Measurements from ENCODE around the gene EIF3C. TPM values are rescaled to one million over a fixed set of nuclear protein-coding genes. Genes with fewer than 3 reads are reported as not detected.
"Not testable (repeated sequence)": the region's sequence is repeated elsewhere in the genome, so short reads cannot be mapped to it uniquely, and the experiment has no call there.

The EIF3C gene
- total and polyA plus RNA-seq, 4 experiments from 2014 or later = 180 to 355 (median 290) TPM

DNA sequence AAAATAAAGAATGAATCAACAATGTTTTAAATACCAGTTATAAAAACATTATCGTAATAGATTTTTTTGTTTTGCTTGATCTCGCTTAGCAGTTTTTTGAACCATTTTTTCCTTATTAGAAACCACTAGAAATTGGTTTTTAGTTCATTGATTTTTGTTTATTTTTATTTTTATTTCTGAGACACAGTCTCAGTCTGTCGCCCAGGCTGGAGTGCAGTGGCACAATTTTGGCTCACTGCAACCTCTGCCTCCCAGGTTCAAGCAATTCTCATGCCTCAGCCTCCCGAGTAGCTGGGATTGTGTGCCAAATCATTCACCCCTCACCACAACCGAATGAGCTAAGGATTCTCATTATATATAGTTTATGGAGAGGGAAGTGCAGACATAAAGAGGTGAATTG, 40.2 kb downstream of the EIF3C start, which contains the start of gene NPIPB9:
Gene NPIPB9 (plus strand): TSS at position 301 of the 400 bp plus-strand sequence.
- POLR2A ChIA-PET (ENCODE audit: partially characterized antibody); H3K27me3 Mint-ChIP-seq; H3K27ac ChIP-seq (ENCODE audit: low read depth, low read length); DNase-seq; H3K9me3 ChIP-seq (ENCODE audit: control insufficient read depth in 1 of 2, low read length in 2 of 2); H3K4me1 ChIP-seq (ENCODE audit: insufficient read depth, low read length); H3K36me3 ChIP-seq (ENCODE audit: insufficient read depth, low read length); H3K4me1 Mint-ChIP-seq; CTCF ChIA-PET (ENCODE audit: partially characterized antibody); H3K27me3 ChIP-seq (ENCODE audit: insufficient read depth, low read length); H3K9me3 Mint-ChIP-seq; intact Hi-C loops (cut with micrococcal nuclease); H3K36me3 Mint-ChIP-seq; H3K4me3 ChIP-seq (ENCODE audit: low read length in 2 of 2); H3K27ac Mint-ChIP-seq; H3K4me3 Mint-ChIP-seq: not testable (repeated sequence)

DNA sequence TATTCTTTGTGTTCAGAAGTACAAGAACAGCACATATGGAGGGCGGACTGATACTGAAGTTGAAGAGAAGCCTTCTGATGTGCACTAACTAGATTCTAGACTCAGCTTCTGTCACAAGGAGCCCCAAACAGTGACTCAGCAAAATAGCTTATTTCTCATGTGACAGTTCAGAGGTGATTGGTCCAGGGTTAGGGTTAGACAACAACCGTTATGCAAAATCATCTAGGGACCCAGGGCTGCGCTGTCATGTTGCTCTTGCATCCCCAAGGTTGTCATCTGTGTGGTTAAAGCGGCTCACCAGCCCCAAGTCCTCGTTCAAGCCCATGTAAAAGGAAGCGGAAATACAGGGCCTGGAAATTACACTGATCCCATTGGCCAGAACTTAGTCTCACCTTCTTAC, 70.4 kb downstream of the EIF3C start:
- H3K4me3 ChIP-seq (ENCODE audit: low read length in 2 of 2); H3K36me3 ChIP-seq (ENCODE audit: insufficient read depth, low read length); CTCF ChIA-PET (ENCODE audit: partially characterized antibody); intact Hi-C loops (cut with micrococcal nuclease); H3K9me3 Mint-ChIP-seq; H3K4me3 Mint-ChIP-seq; H3K4me1 Mint-ChIP-seq; DNase-seq; H3K36me3 Mint-ChIP-seq; H3K27me3 ChIP-seq (ENCODE audit: insufficient read depth, low read length); H3K9me3 ChIP-seq (ENCODE audit: control insufficient read depth in 1 of 2, low read length in 2 of 2); H3K27ac Mint-ChIP-seq; POLR2A ChIA-PET (ENCODE audit: partially characterized antibody); H3K4me1 ChIP-seq (ENCODE audit: insufficient read depth, low read length); H3K27ac ChIP-seq (ENCODE audit: low read depth, low read length); H3K27me3 Mint-ChIP-seq: not testable (repeated sequence)

DNA sequence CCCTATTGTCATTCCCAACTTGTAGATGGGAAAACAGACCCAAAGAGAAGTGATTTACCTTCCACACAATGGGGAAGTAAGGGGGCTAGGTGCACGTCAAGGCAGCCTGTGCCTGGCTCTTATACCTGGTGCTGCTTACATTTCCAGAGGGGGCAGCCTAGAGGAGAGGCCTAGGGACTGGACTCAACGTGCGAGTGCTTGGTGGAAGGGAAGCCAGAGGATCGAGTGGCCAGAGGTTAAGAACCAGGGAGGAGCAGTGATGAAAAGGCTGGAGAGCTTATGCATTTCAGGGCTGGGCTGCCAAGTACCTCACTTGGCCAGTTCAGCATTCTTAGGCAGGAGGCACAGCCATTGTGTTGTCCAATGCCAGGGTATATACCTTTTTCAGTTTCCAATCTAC, 71.1 kb downstream of the EIF3C start:
- H3K36me3 Mint-ChIP-seq; H3K36me3 ChIP-seq (ENCODE audit: insufficient read depth, low read length); H3K4me3 ChIP-seq (ENCODE audit: low read length in 2 of 2); H3K27ac Mint-ChIP-seq; POLR2A ChIA-PET (ENCODE audit: partially characterized antibody); H3K4me1 Mint-ChIP-seq; H3K9me3 ChIP-seq (ENCODE audit: control insufficient read depth in 1 of 2, low read length in 2 of 2); H3K27ac ChIP-seq (ENCODE audit: low read depth, low read length); DNase-seq; H3K4me1 ChIP-seq (ENCODE audit: insufficient read depth, low read length); H3K4me3 Mint-ChIP-seq; H3K9me3 Mint-ChIP-seq; H3K27me3 ChIP-seq (ENCODE audit: insufficient read depth, low read length); CTCF ChIA-PET (ENCODE audit: partially characterized antibody); intact Hi-C loops (cut with micrococcal nuclease); H3K27me3 Mint-ChIP-seq: not testable (repeated sequence)

Small RNA genes lying within 50 kb of the gene (microRNA-seq; reads per million reads assigned to microRNA genes)
- gene MIR6862-2 (ENCODE audit: borderline microRNAs expressed, borderline number of aligned reads, borderline replicate concordance) = not detected

Other genes starting within 250 kb of the EIF3C start
- gene NPIPB7, start 239.1 kb upstream of the EIF3C start, total RNA-seq = 1 to 10 TPM in 1 of 2 experiments, under 1 TPM in 1; 0.72 to 1.1 TPM
- gene NPIPB7, start 239.1 kb upstream of the EIF3C start, polyA plus RNA-seq = not detected
- 10 to 100 TPM; 62.1 to 63.6 TPM for gene CLN3, start 219.4 kb upstream of the EIF3C start, total RNA-seq
- gene CLN3, start 219.4 kb upstream of the EIF3C start, polyA plus RNA-seq = 10 to 100 TPM; 16.8 to 33.7 TPM
- 1 to 10 TPM; 9.1 to 9.9 TPM for gene APOBR, start 216.8 kb upstream of the EIF3C start, total RNA-seq
- 1 to 10 TPM in 1 of 2 donors, under 1 TPM in 1; 0.12 to 3.5 TPM for gene APOBR, start 216.8 kb upstream of the EIF3C start, polyA plus RNA-seq
- not detected for gene IL27, start 204.6 kb upstream of the EIF3C start, total RNA-seq
- not detected for gene IL27, start 204.6 kb upstream of the EIF3C start, polyA plus RNA-seq
- gene NUPR1, start 172.5 kb upstream of the EIF3C start, total RNA-seq = not detected
- not detected for gene NUPR1, start 172.5 kb upstream of the EIF3C start, polyA plus RNA-seq
- 10 to 100 TPM; 67.5 to 70.0 TPM for gene SGF29, start 157.5 kb upstream of the EIF3C start, total RNA-seq
- gene SGF29, start 157.5 kb upstream of the EIF3C start, polyA plus RNA-seq = 10 to 100 TPM; 53.8 to 86.9 TPM
- gene SULT1A2, start 114.4 kb upstream of the EIF3C start, total RNA-seq = under 1 TPM; 0.25 to 0.49 TPM
- gene SULT1A2, start 114.4 kb upstream of the EIF3C start, polyA plus RNA-seq = under 1 TPM; 0.18 TPM
- gene SULT1A1, start 101.4 kb upstream of the EIF3C start, total RNA-seq = 10 to 100 TPM; 12.4 to 13.2 TPM
- 1 to 10 TPM; 4.7 to 6.3 TPM for gene SULT1A1, start 101.4 kb upstream of the EIF3C start, polyA plus RNA-seq
- not detected for gene NPIPB8, start 73.4 kb upstream of the EIF3C start, total RNA-seq
- not detected for gene NPIPB8, start 73.4 kb upstream of the EIF3C start, polyA plus RNA-seq
- gene NPIPB9, start 40.3 kb downstream of the EIF3C start, total RNA-seq = 1 to 10 TPM; 2.9 to 3.0 TPM
- not detected for gene NPIPB9, start 40.3 kb downstream of the EIF3C start, polyA plus RNA-seq
- gene ATXN2L, start 111.5 kb downstream of the EIF3C start, total RNA-seq = 100 to 1,000 TPM; 262 to 266 TPM
- 10 to 100 TPM in 1 of 2 donors, 1 to 10 TPM in 1; 7.1 to 38.5 TPM for gene ATXN2L, start 111.5 kb downstream of the EIF3C start, polyA plus RNA-seq
- gene TUFM, start 134.9 kb downstream of the EIF3C start, total RNA-seq = 100 to 1,000 TPM in 1 of 2 experiments, 10 to 100 TPM in 1; 98.0 to 108 TPM
- gene TUFM, start 134.9 kb downstream of the EIF3C start, polyA plus RNA-seq = 100 to 1,000 TPM; 138 to 198 TPM
- gene SH2B1, start 152.4 kb downstream of the EIF3C start, total RNA-seq = 100 to 1,000 TPM; 127 TPM
- gene SH2B1, start 152.4 kb downstream of the EIF3C start, polyA plus RNA-seq = 1 to 10 TPM; 3.1 to 4.0 TPM
- gene ATP2A1, start 167.0 kb downstream of the EIF3C start, total RNA-seq = under 1 TPM; 0.67 to 0.94 TPM
- gene ATP2A1, start 167.0 kb downstream of the EIF3C start, polyA plus RNA-seq = not detected
- 10 to 100 TPM; 25.7 to 29.0 TPM for gene RABEP2, start 213.8 kb downstream of the EIF3C start, total RNA-seq
- 1 to 10 TPM; 3.1 to 5.1 TPM for gene RABEP2, start 213.8 kb downstream of the EIF3C start, polyA plus RNA-seq
- not detected for gene CD19, start 220.5 kb downstream of the EIF3C start, total RNA-seq
- gene CD19, start 220.5 kb downstream of the EIF3C start, polyA plus RNA-seq = 1 to 10 TPM in 1 of 2 donors, under 1 TPM in 1; 0.27 to 1.4 TPM
- gene NFATC2IP, start 239.5 kb downstream of the EIF3C start, total RNA-seq = 100 to 1,000 TPM; 105 to 115 TPM
- 10 to 100 TPM; 29.3 to 30.1 TPM for gene NFATC2IP, start 239.5 kb downstream of the EIF3C start, polyA plus RNA-seq

Data from CD4-positive, alpha-beta memory T cell (primary cell).